Measurements from ENCODE around the gene ZNF474.

- TF ChIP-seq, protein P1, sequence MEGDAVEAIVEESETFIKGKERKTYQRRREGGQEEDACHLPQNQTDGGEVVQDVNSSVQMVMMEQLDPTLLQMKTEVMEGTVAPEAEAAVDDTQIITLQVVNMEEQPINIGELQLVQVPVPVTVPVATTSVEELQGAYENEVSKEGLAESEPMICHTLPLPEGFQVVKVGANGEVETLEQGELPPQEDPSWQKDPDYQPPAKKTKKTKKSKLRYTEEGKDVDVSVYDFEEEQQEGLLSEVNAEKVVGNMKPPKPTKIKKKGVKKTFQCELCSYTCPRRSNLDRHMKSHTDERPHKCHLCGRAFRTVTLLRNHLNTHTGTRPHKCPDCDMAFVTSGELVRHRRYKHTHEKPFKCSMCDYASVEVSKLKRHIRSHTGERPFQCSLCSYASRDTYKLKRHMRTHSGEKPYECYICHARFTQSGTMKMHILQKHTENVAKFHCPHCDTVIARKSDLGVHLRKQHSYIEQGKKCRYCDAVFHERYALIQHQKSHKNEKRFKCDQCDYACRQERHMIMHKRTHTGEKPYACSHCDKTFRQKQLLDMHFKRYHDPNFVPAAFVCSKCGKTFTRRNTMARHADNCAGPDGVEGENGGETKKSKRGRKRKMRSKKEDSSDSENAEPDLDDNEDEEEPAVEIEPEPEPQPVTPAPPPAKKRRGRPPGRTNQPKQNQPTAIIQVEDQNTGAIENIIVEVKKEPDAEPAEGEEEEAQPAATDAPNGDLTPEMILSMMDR (IDR thresholded peaks at IDR 0.05) = no peak
- TF ChIP-seq EZH2 (IDR thresholded peaks at IDR 0.05; ENCODE audit: borderline replicate concordance, insufficient read depth, low read depth, low read length, poor library complexity, severe bottlenecking) = no peak
Observed at GRCh38 chr5:122162100-122162638, 32.8 kb downstream of the ZNF474 start.

Data from B cell (primary cell).